SK-N-SH (cell line): ENCODE results near the gene DDX51.

Experiments used
- EP300 ChIP-seq, 2 experiments: IDR thresholded peaks; 2 replicates each; pipeline versions ENCODE4 v1.4.0 to v1.6.1; 2012; ENCODE audit warnings: borderline replicate concordance in 1 of 2, low read depth in 1 of 2, low read length in 1 of 2
- EZH2phosphoT487 ChIP-seq: fragments of 200-600 bp; sonication (generic); IDR thresholded peaks from 2 replicates; pipeline ENCODE4 v1.6.1; 2017; ENCODE audit warnings: low read depth, mixed run types, mild to moderate bottlenecking, antibody characterized with exemption, moderate library complexity, borderline replicate concordance
- MAX ChIP-seq: IDR thresholded peaks from 2 replicates; pipeline ENCODE4 v1.4.0; 2012; ENCODE audit warnings: low read depth
- PBX3 ChIP-seq: IDR thresholded peaks from 2 replicates; pipeline ENCODE4; 2012
- POLR2AphosphoS5 ChIP-seq: IDR thresholded peaks from 2 replicates; pipeline ENCODE4 v1.6.1; 2012; ENCODE audit warnings: low read depth, low read length
- RAD21 ChIP-seq: IDR thresholded peaks from 2 replicates; pipeline ENCODE4 v1.6.1; 2012; ENCODE audit warnings: mild to moderate bottlenecking, low read length
- REST ChIP-seq: IDR thresholded peaks from 2 replicates; pipeline ENCODE4 v1.6.1; 2012; ENCODE audit warnings: mild to moderate bottlenecking, low read depth, low read length, moderate library complexity
- RFX5 ChIP-seq: IDR thresholded peaks from 2 replicates; pipeline ENCODE4 v1.6.1; 2012; ENCODE audit warnings: mild to moderate bottlenecking, improper control_type of control experiment, low read length
- SMC3 ChIP-seq: IDR thresholded peaks from 2 replicates; pipeline ENCODE4 v1.6.1; 2012; ENCODE audit warnings: low read depth, low read length, improper control_type of control experiment
- TAF1 ChIP-seq: IDR thresholded peaks from 2 replicates; pipeline ENCODE4 v1.6.1; 2012; ENCODE audit warnings: low read depth, mild to moderate bottlenecking, low read length, moderate library complexity, borderline replicate concordance
- TCF12 ChIP-seq: IDR thresholded peaks from 2 replicates; pipeline ENCODE4 v1.4.0; 2012
- YY1 ChIP-seq: IDR thresholded peaks from 2 replicates; pipeline ENCODE4 v1.4.0; 2012; ENCODE audit warnings: low read depth, mild to moderate bottlenecking
- TF ChIP-seq, protein P1 (sequence below): fragments of 200-600 bp; sonication (generic); IDR thresholded peaks from 2 replicates; pipeline ENCODE4 v1.6.1; 2017; ENCODE audit warnings: antibody characterized with exemption, mild to moderate bottlenecking, moderate library complexity
- TF ChIP-seq, protein P2 (sequence below): fragments of 150-350 bp; IDR thresholded peaks from 2 replicates; pipeline ENCODE4 v1.6.1; 2017; ENCODE audit warnings: antibody characterized with exemption, low read length, low read depth, borderline replicate concordance

DNA sequence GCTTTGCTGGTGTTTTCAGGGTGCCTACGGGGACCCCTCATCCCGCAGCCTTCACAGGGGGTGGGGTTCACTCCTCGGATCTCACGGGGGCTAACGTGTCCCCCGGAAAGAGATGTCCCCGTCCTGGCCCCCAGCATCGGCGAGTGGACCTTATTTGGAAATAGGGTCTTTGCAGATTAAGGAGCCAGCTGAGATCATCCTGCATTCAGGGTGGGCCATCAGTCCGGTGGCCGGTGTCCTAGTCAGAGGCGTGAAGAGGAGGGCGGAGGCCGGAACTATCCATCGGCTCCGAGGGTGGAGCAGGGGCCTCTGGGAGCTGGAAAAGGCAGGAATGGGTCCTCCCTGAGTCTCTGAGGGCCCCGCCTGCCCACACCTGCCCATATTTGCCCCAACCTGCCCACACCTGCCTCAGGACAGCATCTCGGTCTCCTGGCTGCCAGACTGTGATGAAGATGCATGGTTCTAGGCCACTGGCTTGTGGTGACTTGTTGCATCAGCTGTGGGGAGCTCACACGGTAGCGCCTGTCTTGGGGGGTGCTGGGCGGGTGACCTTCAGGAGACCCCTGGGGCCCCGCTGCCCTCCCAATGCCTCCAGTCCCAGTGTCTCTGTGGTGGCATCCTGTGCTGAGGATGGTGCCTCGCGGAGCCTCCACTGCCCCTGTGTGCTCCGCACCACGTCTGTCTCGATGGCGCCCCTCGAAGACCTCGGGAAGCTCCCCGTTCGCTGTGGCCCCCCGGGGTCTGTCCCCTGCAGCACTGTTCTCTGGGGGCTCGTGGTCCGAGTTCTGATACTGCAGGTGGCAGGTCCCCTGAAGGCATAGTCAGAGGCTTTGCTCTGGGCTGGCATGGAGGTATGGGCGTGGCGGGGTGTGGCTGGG lies 14.8 kb upstream of the DDX51 start:
- no peak for TF ChIP-seq REST
- TF ChIP-seq, protein P1, sequence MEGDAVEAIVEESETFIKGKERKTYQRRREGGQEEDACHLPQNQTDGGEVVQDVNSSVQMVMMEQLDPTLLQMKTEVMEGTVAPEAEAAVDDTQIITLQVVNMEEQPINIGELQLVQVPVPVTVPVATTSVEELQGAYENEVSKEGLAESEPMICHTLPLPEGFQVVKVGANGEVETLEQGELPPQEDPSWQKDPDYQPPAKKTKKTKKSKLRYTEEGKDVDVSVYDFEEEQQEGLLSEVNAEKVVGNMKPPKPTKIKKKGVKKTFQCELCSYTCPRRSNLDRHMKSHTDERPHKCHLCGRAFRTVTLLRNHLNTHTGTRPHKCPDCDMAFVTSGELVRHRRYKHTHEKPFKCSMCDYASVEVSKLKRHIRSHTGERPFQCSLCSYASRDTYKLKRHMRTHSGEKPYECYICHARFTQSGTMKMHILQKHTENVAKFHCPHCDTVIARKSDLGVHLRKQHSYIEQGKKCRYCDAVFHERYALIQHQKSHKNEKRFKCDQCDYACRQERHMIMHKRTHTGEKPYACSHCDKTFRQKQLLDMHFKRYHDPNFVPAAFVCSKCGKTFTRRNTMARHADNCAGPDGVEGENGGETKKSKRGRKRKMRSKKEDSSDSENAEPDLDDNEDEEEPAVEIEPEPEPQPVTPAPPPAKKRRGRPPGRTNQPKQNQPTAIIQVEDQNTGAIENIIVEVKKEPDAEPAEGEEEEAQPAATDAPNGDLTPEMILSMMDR: no peak
- no peak for TF ChIP-seq EP300 (IDR thresholded peaks at IDR 0.05; ENCODE audit: borderline replicate concordance in 1 of 2, low read depth in 1 of 2, low read length in 1 of 2)
- no peak for TF ChIP-seq PBX3
- TF ChIP-seq SMC3: no peak
- no peak for TF ChIP-seq RAD21
- no peak for TF ChIP-seq TAF1
- no peak for TF ChIP-seq POLR2AphosphoS5
- TF ChIP-seq EZH2phosphoT487: no peak
- no peak for TF ChIP-seq RFX5
- TF ChIP-seq TCF12: no peak
- TF ChIP-seq, protein P2, sequence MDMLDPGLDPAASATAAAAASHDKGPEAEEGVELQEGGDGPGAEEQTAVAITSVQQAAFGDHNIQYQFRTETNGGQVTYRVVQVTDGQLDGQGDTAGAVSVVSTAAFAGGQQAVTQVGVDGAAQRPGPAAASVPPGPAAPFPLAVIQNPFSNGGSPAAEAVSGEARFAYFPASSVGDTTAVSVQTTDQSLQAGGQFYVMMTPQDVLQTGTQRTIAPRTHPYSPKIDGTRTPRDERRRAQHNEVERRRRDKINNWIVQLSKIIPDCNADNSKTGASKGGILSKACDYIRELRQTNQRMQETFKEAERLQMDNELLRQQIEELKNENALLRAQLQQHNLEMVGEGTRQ: no peak
- no peak for TF ChIP-seq YY1
- no peak for TF ChIP-seq MAX
